Amniotic stem cell (primary cell): ENCODE results near the gene HECTD4.
"Not testable (repeated sequence)": the region's sequence is repeated elsewhere in the genome, so short reads cannot be mapped to it uniquely, and the experiment has no call there.

Experiments
- DNase-seq: peaks from one replicate; lab custom pipeline; 2025; lab: John Stamatoyannopoulos, UW

Gene HECTD4

DNA sequence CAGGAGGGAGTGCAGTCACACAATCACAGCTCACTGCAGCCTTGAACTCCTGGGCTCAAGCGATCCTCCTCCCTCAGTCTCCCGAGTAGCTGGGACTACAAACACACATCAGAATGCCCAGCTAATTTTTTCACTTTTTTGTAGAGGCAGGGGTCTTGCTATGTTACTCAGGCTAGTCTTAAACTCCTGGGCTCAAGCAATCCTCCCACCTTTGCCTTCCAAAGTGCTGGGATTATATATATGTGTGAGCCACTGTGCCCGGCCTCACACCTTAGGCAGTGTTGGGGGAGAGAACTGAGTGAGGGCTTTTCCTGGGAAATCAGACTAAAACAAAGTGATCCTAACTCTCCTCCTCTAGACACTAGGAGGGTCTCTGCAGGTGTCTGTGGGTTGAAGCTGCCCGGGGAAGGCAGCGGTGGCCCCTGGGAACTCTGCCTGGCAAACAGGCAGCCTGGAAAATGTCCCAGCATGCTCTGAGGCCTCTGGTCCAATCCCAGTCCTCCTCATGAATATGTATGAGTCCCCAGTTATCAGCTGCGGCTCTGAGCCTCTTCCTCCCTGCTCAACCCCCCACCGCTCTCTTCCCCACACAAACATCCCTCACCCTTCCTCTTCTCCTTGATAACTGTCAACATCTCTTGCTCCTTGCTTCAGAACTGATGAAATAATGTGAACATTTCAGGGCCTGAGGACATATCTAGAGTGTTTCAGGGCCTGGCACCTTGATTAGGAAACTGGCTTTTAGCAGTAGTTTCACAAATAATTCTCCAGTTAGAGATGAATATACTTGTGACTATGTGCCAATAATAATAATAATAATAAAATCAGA, 265.8 kb downstream of the HECTD4 start:
- no peak for DNase-seq

DNA sequence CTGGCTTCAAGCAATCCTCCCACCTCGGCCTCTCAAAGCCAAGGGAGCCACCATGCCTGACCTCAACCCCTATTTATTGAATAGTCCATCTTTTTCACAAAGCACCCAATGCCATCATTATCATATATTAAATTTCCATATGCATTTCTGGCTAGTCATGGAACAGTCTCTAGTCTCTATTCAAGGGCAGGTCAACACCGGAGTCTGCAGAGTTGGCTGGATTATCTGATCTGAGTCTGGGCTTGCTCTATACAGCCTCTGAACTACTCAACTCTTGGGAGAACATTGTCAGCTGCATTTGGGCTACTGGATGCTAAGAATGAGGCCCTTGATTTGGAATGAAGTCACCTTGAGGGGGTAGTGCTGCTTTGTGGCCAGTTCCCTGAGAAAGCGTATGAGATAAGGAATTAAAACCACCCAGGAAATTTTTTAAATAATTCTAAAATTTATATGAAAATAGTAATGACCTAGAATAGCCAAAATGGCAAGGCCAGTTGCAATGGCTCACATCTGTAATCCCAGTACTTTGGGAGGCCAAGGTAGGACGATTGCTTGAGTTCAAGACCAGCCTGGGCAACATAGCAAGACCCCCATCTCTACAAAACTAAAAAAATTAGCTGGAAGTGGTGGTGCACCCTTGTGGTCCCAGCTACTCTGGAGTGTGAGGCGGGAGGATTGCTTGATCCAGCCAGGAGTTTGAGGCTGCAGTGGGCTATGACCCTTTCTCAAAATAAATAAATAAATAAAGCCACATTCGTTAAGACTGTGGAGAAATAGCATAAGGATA, 266.8 kb downstream of the HECTD4 start:
- no peak for DNase-seq

DNA sequence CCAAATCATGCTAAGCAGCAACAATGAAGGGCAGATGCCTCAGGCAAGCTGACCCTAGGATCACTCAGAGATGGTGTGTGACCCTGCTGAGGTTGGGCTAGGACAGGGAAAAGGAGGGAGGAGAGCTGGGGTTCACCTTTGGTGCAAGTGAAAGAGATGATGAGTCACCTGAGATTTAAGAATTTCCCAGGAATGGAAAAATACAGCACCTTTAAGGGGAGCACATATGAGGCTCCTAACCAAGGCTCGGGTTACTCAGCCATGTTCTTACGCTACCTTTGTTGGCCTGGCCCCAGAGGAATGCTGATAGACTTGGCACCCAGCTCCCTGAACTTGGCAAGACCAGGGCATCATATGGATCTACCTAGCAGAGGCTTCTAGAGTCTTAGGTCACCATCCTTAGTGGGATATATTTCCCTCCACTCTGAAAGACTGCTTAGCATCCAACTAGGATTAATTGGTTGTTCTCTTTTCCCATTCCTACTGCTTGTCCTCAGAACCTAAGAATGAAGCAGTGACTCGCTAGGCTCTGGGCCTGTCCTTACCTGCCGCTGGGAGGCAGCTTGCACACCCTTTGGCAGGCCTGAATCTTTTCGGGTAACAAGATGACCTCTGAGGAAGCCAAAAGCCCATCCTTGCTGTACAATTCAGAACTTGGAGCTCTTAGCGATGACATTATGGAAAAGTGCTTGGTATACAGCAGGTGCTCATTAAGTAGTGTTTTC, 269.7 kb downstream of the HECTD4 start:
- no peak for DNase-seq

DNA sequence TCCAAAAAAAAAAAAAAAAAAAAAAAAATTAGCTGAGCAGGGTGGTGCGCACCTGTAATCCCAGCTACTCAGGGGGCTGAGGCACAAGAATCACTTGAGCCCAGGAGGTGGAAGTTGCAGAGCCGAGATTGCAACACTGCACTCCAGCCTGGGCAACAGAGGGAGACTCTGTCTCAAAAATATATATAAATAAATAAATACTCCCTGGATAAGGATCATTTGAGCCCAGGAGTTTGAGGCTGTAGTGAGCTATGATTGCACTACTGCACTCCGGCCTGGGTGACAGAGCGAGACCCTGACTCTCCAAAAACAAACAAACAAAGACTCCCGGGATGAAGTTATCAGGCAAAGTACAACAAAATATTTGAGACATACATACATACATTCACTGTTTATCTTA, 270.3 kb downstream of the HECTD4 start:
- no peak for DNase-seq

DNA sequence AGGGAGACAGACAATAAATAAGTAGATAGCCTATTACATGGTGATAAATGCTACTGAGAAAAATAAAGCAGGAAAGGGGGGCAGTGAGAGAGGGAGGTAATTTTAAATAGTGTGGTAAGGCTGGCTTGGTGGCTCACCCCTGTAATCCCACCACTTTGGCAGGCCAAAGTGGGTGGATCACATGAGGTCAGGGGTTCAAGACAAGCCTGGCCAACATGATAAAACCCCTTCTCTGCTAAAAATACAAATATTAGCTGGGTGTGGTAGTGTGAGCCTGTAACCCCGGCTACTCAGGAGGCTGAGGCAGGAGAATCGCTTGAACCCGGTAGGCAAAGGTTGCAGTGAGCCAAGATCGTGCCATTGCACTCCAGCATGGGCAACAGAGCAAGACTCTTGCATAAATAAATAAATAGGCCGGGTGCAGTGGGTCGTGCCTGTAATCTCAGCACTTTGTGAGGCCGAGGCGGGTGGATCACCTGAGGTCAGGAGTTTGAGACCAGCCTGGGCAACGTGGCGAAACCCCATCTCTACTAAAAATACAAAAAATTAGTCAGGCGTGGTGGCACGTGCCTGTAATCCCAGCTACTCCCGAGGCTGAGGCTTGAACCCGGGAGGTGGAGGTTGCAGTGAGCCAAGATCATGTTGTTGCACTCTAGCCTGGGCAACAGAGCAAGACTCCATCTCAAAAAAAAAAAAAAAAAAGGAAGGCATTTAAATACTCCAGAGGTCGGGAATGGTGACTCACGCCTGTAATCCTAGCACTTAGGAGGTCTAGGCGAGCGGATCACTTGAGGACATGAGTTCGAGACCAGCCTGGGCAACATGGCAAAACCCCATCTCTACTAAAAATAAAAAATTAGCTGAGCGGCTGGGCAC, 271.2 kb downstream of the HECTD4 start:
- DNase-seq: not testable (repeated sequence)
